Peyer's patch (tissue), 4 donors: ENCODE measurements around the gene SLC20A1.

Experiments used
- POLR2A ChIP-seq, 2 donors: fragments of 450-650 bp; IDR thresholded peaks; one replicate each; pipeline ENCODE4 v1.5.1; 2017; ENCODE audit warnings: antibody characterized with exemption in 2 of 2, mild to moderate bottlenecking in 2 of 2, moderate library complexity in 2 of 2
- TF ChIP-seq, protein P1 (sequence below), 6 experiments: fragments of 450-650 bp in 4 of 6; fragments of 200-600 bp in 2 of 6; sonication (generic) in 1 of 6; IDR thresholded peaks; one replicate each; pipeline ENCODE4 v1.5.1; 2017 to 2019; ENCODE audit warnings: antibody characterized with exemption in 6 of 6, mild to moderate bottlenecking in 3 of 6, moderate library complexity in 1 of 6

DNA sequence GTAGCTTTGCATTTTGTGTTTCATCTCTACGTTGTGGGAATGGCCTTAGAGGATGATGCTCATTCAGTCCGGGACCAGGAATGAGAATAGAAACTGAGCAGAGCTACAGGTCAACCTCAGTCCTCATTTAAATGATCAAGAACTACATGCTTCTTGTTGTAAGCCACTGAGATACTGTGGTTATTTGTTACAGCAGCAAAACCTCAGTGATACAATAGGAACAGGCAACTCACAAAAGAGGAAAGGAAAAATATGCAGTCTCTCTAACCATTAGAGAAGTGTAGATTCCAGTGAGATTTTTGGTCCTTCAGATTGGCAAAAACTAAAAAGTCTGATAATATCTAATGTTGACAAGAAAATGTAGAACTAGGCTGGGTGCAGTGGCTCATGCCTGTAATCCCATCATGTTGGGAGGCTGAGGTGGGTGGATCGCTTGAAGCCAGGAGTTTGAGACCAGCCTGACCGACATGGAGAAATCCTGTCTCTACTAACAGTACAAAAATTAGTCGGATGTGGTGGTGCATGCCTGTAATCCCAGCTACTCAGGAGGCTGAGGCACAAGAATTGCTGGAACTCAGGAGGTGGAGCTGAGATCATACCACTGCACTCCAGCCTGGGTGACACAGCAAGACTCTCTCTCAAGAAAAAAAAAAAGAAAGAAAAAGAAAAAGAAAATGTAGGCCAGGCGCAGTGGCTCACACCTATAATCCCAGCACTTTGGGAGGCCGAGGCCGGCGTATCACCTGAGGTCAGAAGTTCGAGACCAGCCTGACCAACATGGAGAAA lies 48.0 kb upstream of the SLC20A1 start:
- no peak for TF ChIP-seq POLR2A (IDR thresholded peaks at IDR 0.05)
- TF ChIP-seq, protein P1, sequence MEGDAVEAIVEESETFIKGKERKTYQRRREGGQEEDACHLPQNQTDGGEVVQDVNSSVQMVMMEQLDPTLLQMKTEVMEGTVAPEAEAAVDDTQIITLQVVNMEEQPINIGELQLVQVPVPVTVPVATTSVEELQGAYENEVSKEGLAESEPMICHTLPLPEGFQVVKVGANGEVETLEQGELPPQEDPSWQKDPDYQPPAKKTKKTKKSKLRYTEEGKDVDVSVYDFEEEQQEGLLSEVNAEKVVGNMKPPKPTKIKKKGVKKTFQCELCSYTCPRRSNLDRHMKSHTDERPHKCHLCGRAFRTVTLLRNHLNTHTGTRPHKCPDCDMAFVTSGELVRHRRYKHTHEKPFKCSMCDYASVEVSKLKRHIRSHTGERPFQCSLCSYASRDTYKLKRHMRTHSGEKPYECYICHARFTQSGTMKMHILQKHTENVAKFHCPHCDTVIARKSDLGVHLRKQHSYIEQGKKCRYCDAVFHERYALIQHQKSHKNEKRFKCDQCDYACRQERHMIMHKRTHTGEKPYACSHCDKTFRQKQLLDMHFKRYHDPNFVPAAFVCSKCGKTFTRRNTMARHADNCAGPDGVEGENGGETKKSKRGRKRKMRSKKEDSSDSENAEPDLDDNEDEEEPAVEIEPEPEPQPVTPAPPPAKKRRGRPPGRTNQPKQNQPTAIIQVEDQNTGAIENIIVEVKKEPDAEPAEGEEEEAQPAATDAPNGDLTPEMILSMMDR (IDR thresholded peaks at IDR 0.05), result no peak
